GM12891 (cell line): ENCODE data around the gene SPRING1.

Source experiments
- POLR2A ChIP-seq: IDR thresholded peaks from 2 replicates; pipeline ENCODE4 v1.6.1; 2011; ENCODE audit warnings: low read depth, low read length, control low read depth
- POLR2AphosphoS5 ChIP-seq: IDR thresholded peaks from 2 replicates; pipeline ENCODE4 v1.6.1; 2011; ENCODE audit warnings: low read depth, low read length, control low read depth

DNA sequence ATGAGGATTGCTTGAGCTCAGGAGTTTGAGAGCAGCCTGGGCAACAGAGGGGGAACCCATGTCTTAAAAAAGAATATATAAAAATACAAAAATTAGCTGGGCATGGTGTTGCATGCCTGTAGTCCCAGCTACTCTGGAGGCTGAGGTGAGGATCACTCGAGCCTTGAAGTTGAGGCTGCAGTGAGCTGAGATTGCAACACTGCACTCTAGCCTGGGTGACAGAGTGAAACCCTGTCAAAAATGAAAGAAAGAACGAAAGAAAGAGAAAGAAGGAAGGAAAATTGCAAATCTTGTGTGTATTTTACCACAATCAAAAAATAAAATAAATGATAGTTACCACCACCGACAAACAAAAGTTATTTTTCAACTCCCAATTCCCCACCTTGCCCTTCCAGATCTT is 45.3 kb downstream of the SPRING1 start:
- TF ChIP-seq POLR2AphosphoS5 (no peak), POLR2A (no peak)
